ENCODE data around the gene DSPP.
A peak's percentile ranks its signal among the peaks of the same experiment; 100 is the strongest.

Gene DSPP

GRCh38 chr4:87584222-87584908 lies 24.0 kb upstream of the DSPP start:
- no peak for TF ChIP-seq ZNF335 (tag by site-specific recombination; conservative IDR thresholded peaks at IDR 0.05)
- no peak for TF ChIP-seq ZNF19 (tag by site-specific recombination; IDR thresholded peaks at IDR 0.05; ENCODE audit: low read depth)
- TF ChIP-seq ZNF571 (tag by site-specific recombination; IDR thresholded peaks at IDR 0.05) = no peak
- no peak for TF ChIP-seq MEIS1 (CRISPR knock-in tag; IDR thresholded peaks at IDR 0.05; ENCODE audit: borderline replicate concordance)
- no peak for TF ChIP-seq ZNF610 (tag by site-specific recombination; IDR thresholded peaks at IDR 0.05; ENCODE audit: borderline replicate concordance)
- Histone ChIP-seq H3K4me3 (ENCODE audit: low read depth, low read length) (no peak overlapping the region), H3K27ac (ENCODE audit: extremely low read depth, low read depth, low read length) (no peak overlapping the region), H3K9me3 (ENCODE audit: control insufficient read depth, insufficient read depth, low read depth, low read length) (no peaks in the 10 kb centered on the region), H3K36me3 (ENCODE audit: control insufficient read depth in 2 of 2, insufficient read depth in 1 of 2, low read length in 2 of 2) (no peaks in the 10 kb centered on the region), H3K4me1 (ENCODE audit: control insufficient read depth, insufficient read depth, low read length) (no peaks in the 10 kb centered on the region)
- ChIA-PET CTCF (no interaction called here), POLR2A (no interaction called here)

- no peaks in the 10 kb centered on the region for H3K9me3 ChIP-seq (ENCODE audit: control insufficient read depth, insufficient read depth, low read depth, low read length)
- no peaks in the 10 kb centered on the region for H3K4me1 ChIP-seq (ENCODE audit: control insufficient read depth, insufficient read depth, low read length)
- H3K36me3 ChIP-seq (ENCODE audit: control insufficient read depth in 2 of 2, insufficient read depth in 1 of 2, low read length in 2 of 2) = no peaks in the 10 kb centered on the region
- CTCF ChIA-PET = no interaction called here
- H3K4me3 ChIP-seq (ENCODE audit: low read depth, low read length) = no peak overlapping the region
- POLR2A ChIA-PET = no interaction called here
- no peak overlapping the region for H3K27ac ChIP-seq (ENCODE audit: extremely low read depth, low read depth, low read length)
- TF ChIP-seq ZBTB21 (tag by site-specific recombination; IDR thresholded peaks at IDR 0.05) = peak; percentile 30; the same call in 1 of the 2 replicates
- TF ChIP-seq SCRT2 (tag by site-specific recombination; IDR thresholded peaks at IDR 0.05) = no peak
- no peak for TF ChIP-seq ZNF488 (tag by site-specific recombination; IDR thresholded peaks at IDR 0.05)
- peak; percentile 31; the same call in 1 of the 2 replicates for TF ChIP-seq ATF2 (tag by site-specific recombination; IDR thresholded peaks at IDR 0.05; ENCODE audit: low read depth)
- peak; percentile 71 for TF ChIP-seq ZNF629 (tag by site-specific recombination; IDR thresholded peaks at IDR 0.05)
- no peak for TF ChIP-seq ZNF610 (tag by site-specific recombination; IDR thresholded peaks at IDR 0.05; ENCODE audit: borderline replicate concordance)
- no peak for TF ChIP-seq ZNF521 (tag by site-specific recombination; IDR thresholded peaks at IDR 0.05)
- no peak for TF ChIP-seq HOXD13 (CRISPR knock-in tag; IDR thresholded peaks at IDR 0.05; ENCODE audit: borderline replicate concordance)
- TF ChIP-seq ZNF2 (tag by site-specific recombination; IDR thresholded peaks at IDR 0.05) = no peak
- TF ChIP-seq REPIN1 (tag by site-specific recombination; IDR thresholded peaks at IDR 0.05; ENCODE audit: low read depth) = no peak
- TF ChIP-seq ZNF184 (tag by site-specific recombination; IDR thresholded peaks at IDR 0.05) = peak; percentile 26; the same call in 1 of the 2 replicates
- TF ChIP-seq PATZ1 (tag by site-specific recombination; IDR thresholded peaks at IDR 0.05) = no peak
- TF ChIP-seq ZNF830 (tag by site-specific recombination; IDR thresholded peaks at IDR 0.05; ENCODE audit: low read depth) = no peak
- TF ChIP-seq REST (tag by site-specific recombination; IDR thresholded peaks at IDR 0.05) = no peak
- TF ChIP-seq MYNN (tag by site-specific recombination; IDR thresholded peaks at IDR 0.05; ENCODE audit: borderline replicate concordance) = no peak
- TF ChIP-seq ZNF558 (tag by site-specific recombination; IDR thresholded peaks at IDR 0.05) = no peak
- no peak for TF ChIP-seq ZNF580 (tag by site-specific recombination; IDR thresholded peaks at IDR 0.05)
- no peak for TF ChIP-seq SP7 (tag by site-specific recombination; IDR thresholded peaks at IDR 0.05)
- TF ChIP-seq OSR2 (tag by site-specific recombination; IDR thresholded peaks at IDR 0.05) = no peak
- no peak for TF ChIP-seq ZSCAN4 (tag by site-specific recombination; IDR thresholded peaks at IDR 0.05)
- no peak for TF ChIP-seq BCL11B (tag by site-specific recombination; IDR thresholded peaks at IDR 0.05; ENCODE audit: low read depth)
- TF ChIP-seq ZNF10 (tag by site-specific recombination; IDR thresholded peaks at IDR 0.05) = no peak
Measured at GRCh38 chr4:87589531-87589930, 18.8 kb upstream of the DSPP start.
